Right lobe of liver (tissue), 4 donors: ENCODE data around the gene CIAO2B.

Source experiments
- POLR2A ChIP-seq: fragments of 450-650 bp; IDR thresholded peaks from one replicate; pipeline ENCODE4 v1.6.1; 2017; ENCODE audit warnings: antibody characterized with exemption, mild to moderate bottlenecking
- TF ChIP-seq, protein P1 (sequence below), 4 donors: fragments of 200-600 bp in 3 of 4; fragments of 450-650 bp in 1 of 4; IDR thresholded peaks; one replicate each; pipeline versions ENCODE4 v1.5.1 to v1.8.0; 2016 to 2022; ENCODE audit warnings: antibody characterized with exemption in 4 of 4, mild to moderate bottlenecking in 2 of 4
- donor health status: DM: no; HTN: no; CAD: no.
- donor health status: DM: no; HTN: no; CAD: no.
- donor health status: DM: no; HTN: yes; CAD: no.

DNA sequence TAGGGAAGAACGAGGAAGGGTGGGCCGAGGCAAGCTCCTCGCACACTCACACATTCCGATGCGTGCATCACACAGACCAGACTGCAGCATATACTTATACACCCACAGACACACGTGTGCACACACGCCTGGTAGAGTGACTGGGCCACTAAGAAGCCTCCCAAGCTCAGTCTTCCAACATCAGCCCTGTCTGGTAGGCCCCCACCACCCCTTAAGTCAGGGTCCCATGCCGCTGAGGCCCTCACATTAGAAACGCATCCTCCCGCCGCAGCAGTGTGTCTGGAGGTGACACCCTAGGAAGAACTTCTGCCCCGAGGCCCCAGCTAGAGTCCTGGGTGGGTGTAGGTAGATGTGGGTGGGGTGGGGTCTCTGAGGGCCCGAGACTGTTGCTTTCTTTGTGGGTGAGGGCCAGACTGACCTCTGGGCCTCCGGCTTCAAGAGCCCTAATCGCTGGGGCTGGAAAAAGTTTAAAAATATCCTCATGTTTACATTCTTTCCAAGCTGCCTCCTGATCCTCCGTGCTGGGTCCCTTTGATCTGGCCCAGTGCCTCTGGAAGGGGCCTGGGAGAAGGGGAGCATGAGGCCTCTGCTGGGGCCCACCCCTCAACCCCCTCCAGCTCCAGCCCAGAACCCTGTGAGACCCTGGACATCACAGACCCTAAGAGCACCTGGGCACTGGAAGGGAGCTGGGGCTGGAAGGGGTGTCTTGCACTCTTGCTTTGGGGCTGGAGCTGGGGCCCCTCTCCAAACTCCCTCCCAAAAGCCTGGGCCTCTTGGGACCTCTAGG is 29.2 kb downstream of the CIAO2B start:
- TF ChIP-seq, protein P1, sequence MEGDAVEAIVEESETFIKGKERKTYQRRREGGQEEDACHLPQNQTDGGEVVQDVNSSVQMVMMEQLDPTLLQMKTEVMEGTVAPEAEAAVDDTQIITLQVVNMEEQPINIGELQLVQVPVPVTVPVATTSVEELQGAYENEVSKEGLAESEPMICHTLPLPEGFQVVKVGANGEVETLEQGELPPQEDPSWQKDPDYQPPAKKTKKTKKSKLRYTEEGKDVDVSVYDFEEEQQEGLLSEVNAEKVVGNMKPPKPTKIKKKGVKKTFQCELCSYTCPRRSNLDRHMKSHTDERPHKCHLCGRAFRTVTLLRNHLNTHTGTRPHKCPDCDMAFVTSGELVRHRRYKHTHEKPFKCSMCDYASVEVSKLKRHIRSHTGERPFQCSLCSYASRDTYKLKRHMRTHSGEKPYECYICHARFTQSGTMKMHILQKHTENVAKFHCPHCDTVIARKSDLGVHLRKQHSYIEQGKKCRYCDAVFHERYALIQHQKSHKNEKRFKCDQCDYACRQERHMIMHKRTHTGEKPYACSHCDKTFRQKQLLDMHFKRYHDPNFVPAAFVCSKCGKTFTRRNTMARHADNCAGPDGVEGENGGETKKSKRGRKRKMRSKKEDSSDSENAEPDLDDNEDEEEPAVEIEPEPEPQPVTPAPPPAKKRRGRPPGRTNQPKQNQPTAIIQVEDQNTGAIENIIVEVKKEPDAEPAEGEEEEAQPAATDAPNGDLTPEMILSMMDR (IDR thresholded peaks at IDR 0.05), result no peak
- no peak for TF ChIP-seq POLR2A
